IPS-NIHi11 (cell line): ENCODE measurements around the gene DISC1.
"Not testable (repeated sequence)": the region's sequence is repeated elsewhere in the genome, so short reads cannot be mapped to it uniquely, and the experiment has no call there.

ENCODE experiments used
- DNase-seq: peaks from one replicate; pipeline ENCODE4 v3.0.0; 2012; ENCODE audit warnings: mixed read lengths, low spot score

DISC1 gene

GRCh38 chr1:231733063-231733462, 106.5 kb downstream of the DISC1 start:
- DNase-seq = no peak

- DNase-seq = no peak
These were observed 107.1 kb downstream of the DISC1 start for GRCh38 chr1:231733672-231734071.

- no peak for DNase-seq
These were observed 107.8 kb downstream of the DISC1 start for GRCh38 chr1:231734417-231734816.

- DNase-seq = no peak
These were observed 108.8 kb downstream of the DISC1 start for GRCh38 chr1:231735411-231735810.

- no peak for DNase-seq
These were observed 109.4 kb downstream of the DISC1 start for GRCh38 chr1:231735941-231736340.

- DNase-seq = no peak
These were observed 109.9 kb downstream of the DISC1 start for GRCh38 chr1:231736464-231736863.

- no peak for DNase-seq
These were observed 112.0 kb downstream of the DISC1 start for GRCh38 chr1:231738554-231738953.

- DNase-seq = no peak
These were observed 117.4 kb downstream of the DISC1 start for GRCh38 chr1:231743966-231744365.

GRCh38 chr1:231748760-231749415, 122.3 kb downstream of the DISC1 start:
- no peak for DNase-seq

GRCh38 chr1:231750296-231750695, 123.7 kb downstream of the DISC1 start:
- DNase-seq = no peak

GRCh38 chr1:231750818-231751362, 124.3 kb downstream of the DISC1 start:
- no peak for DNase-seq

- no peak for DNase-seq
These were observed 124.8 kb downstream of the DISC1 start for GRCh38 chr1:231751415-231751814.

- DNase-seq = no peak
These were observed 126.7 kb downstream of the DISC1 start for GRCh38 chr1:231753313-231753712.

- no peak for DNase-seq
These were observed 130.5 kb downstream of the DISC1 start for GRCh38 chr1:231757101-231757404.

- DNase-seq = no peak
These were observed 131.2 kb downstream of the DISC1 start for GRCh38 chr1:231757759-231758158.

GRCh38 chr1:231761252-231761651, 134.7 kb downstream of the DISC1 start:
- DNase-seq = no peak

- no peak for DNase-seq
These were observed 135.4 kb downstream of the DISC1 start for GRCh38 chr1:231761747-231762541.

- DNase-seq = no peak
These were observed 136.9 kb downstream of the DISC1 start for GRCh38 chr1:231763456-231763855.

GRCh38 chr1:231765825-231766224, 139.2 kb downstream of the DISC1 start:
- not testable (repeated sequence) for DNase-seq

- no peak for DNase-seq
These were observed 140.9 kb downstream of the DISC1 start for GRCh38 chr1:231767471-231767870.

- DNase-seq = no peak
These were observed 141.8 kb downstream of the DISC1 start for GRCh38 chr1:231768416-231768815.

GRCh38 chr1:231770506-231771175, 144.1 kb downstream of the DISC1 start:
- DNase-seq = no peak
